HG03064 (cell line): ENCODE data around the gene SLC25A31.

Experiments
- ATAC-seq: cut with Tn5 transposase; IDR thresholded peaks from one replicate; pipeline ENCODE4 v1.9.1; 2021; ENCODE audit warnings: low read depth; ENCODE audit not compliant: unreplicated experiment

Gene SLC25A31

DNA sequence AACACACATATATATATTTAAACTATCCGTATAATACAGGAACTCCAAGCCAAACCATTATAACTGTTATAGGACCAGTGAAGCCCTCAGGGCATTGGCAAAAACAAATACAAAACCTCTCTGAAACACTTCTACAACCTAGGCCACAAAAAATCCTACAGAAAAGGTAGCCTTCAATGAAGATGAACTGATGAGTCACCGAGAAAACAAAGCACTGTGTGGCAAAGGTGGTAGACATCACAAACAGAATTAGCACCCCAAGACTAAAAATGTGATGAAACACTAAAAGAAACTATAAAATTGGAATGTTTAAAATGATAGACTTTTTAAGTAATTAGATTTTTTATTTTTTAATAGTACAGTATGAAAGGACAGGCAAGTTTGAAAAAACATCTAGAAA lies 46.4 kb downstream of the SLC25A31 start:
- ATAC-seq, result no peak

DNA sequence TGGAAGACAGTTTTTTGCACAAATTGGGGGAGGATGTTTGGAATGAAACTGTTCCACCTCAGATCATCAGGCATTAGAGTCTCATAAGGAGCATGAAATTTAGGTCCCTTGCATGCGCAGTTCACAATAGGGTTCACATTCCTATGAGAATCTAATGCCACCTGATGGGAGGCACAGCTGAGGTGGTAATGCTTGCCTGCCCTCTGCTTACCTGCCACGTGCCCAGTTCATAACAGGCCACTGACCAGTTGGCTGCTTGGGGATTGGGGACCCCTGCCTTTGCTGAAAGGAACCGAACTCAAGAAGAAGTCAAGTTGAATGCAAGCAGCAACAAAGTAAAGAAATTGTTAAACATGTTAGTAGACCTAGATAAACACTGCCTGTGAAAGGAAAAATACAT lies 47.3 kb downstream of the SLC25A31 start:
- ATAC-seq, result no peak

GRCh38 chr4:127778102-127778501 lies 47.9 kb downstream of the SLC25A31 start:
- no peak for ATAC-seq

DNA sequence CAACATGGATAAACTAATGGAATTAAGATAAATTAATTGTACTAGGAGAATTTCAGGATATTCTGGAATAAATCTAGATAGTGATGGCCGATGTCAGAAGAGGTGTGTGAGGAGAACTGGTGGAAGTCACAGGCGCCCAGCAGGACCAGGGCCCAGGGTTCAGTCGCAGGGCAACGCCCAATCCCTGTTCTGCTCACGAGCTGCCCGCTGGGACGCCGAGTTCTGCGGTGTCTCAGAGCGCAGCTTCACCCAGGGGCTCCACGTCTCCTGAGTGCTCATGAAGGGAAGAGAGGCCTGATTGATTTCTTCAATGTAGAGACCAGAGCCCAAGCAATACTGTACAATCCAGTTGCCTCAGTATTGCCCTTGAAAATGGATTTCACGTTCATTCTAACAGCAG lies 50.4 kb downstream of the SLC25A31 start:
- no peak for ATAC-seq

DNA sequence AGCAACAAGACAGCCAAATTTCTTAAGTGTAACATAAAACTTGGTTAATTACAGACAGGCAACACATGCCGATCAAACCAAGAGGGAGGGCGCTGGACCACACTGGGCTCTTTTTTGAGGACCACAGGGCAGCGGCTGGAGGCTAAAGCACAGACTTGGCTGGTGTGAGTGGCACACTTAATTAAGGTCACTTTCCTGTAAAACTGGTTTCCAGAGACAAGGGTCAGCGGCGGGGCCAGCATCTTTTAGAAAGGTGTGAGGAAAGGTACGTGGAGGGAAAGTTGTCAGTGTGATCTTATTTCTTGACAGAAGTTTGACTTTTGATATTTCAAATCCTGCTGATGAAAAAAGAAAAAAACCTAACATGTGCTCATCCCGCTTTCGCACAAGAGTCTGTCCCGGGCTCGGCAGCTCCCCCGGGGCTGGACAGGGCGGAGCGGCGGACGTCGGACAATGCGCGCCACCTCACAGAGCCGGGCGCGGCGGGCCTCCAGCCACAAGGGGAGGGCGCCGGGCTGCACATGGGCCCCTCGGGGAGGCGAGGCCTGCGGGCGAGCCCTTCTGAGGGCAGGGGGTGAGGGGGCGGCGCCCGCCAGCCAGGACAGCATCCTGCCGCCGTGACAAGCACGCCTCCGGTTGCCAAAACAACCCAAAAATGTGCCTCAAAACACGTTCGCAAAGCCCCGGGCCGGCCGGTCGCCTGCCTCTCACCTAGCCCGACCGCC lies 51.3 kb downstream of the SLC25A31 start:
- ATAC-seq, result peak; percentile 28

GRCh38 chr4:127782025-127782274 lies 51.8 kb downstream of the SLC25A31 start:
- ATAC-seq, result peak; percentile 74

DNA sequence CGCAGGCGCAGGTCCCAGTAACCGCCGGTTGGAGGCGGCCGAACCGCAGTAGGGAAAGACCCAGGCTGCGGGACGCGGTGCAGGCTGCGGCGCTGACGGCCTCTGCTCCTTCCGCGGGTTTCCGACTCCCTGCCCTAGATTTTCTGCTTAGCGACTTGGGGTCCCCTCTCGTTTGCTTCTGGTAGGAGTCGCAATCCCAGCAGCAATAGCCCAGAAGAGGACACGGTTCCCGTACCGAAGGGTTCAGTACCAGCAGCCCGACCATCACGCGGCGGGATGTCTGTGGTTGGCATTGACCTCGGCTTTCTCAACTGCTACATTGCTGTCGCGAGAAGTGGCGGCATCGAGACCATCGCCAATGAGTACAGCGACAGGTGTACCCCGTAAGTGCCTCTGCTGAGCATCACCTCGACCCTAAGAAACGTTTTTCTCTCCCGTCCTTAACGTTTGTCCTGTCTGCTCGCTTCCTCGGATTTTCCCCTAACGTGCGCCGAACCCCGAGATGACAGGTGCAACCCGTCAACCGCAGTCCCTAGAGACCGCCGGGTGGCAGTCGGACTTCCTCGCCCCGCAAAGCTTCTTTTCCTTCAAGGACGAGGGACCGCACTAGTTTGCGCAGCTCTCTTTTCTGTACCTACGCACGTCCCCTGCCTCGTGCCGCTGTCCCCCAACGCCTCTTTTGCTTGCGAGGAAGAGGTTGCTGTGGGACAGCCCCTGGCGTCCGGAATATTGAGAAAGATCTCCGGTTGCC lies 52.2 kb downstream of the SLC25A31 start, which contains the start of gene HSPA4L:
Gene HSPA4L (plus strand): TSS at position 48 of the 751 bp plus-strand sequence. CDS start 229 bp downstream, at position 277.
- peak; percentile 34 for ATAC-seq

GRCh38 chr4:127783026-127783769 lies 53.0 kb downstream of the SLC25A31 start:
- ATAC-seq, result peak; percentile 7

DNA sequence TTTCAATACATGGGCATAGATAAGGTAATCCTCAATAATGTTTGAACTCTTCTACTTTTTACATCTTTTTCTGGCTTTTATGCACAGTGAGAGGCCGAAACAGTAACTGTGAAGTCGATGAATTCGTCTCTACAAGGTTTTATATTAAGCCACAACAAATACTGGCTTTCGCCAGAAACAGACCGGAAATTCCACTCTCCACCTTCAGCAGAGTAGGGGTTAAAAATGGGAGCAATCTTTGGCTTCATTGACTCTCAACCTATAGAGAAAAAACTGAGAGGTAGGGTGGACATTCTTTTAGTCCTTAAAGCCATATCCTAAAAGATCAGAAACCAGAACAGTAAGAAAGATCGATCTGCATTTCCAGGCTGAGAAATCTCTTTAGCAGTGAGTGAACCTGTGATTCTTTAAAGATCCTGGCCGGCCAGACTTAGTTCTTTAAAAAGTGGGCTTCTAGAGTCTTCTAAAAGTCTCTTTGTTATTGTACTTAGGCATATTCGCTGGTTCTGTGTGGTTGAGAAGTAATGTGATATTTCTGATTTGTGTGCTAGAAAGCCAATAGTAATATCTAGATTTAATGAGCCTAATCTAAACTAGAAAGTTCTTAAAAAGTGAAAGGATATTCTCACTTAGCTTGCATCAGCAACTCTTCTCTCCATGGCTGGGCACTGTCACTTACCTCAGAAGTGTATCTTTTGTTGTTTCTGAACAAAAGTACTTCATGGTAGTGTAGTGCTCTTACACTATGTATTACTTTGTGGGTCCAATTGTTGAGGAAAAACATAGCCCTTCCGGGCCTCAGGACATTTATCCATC lies 54.0 kb downstream of the SLC25A31 start:
- no peak for ATAC-seq

- no peak for ATAC-seq
Measured at GRCh38 chr4:127788517-127788916, 58.3 kb downstream of the SLC25A31 start.

DNA sequence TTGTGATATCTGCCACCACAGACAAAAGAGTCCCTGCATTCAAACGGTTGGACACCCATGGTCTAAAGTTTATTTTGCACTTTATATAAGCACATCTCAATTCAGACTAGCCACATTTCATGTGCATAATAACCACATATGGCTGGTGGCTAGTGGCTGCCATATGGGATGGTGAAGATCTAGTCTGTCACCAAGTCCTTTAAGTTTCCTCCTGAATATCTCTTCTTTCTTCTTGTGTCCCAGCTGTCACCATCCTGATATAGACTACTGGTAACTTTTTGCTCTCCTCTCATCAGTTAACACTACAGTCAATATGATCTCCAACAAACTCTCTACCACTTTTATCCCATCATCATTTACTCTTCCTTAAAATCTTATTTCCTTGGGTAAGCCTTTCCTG lies 61.2 kb downstream of the SLC25A31 start:
- no peak for ATAC-seq

DNA sequence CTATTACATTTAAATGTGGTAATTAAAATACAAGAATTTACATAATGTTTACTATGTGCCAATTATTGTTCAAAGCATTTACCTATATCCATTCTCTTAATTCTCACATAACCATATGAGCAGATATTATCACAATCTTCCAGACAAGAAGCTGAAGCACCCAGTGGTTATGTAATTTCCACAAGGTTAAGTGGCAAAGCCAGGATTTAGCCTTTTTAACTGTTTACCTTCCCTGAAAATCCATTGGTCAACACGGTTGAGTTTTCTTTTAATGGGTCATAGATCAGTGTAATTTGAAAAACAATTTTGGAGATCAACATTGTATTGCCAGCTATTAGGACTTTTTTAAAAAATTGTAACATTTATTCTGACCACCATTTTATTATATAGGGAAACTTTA lies 63.3 kb downstream of the SLC25A31 start:
- no peak for ATAC-seq

- ATAC-seq, result no peak
Measured at GRCh38 chr4:127799711-127800110, 69.5 kb downstream of the SLC25A31 start.

DNA sequence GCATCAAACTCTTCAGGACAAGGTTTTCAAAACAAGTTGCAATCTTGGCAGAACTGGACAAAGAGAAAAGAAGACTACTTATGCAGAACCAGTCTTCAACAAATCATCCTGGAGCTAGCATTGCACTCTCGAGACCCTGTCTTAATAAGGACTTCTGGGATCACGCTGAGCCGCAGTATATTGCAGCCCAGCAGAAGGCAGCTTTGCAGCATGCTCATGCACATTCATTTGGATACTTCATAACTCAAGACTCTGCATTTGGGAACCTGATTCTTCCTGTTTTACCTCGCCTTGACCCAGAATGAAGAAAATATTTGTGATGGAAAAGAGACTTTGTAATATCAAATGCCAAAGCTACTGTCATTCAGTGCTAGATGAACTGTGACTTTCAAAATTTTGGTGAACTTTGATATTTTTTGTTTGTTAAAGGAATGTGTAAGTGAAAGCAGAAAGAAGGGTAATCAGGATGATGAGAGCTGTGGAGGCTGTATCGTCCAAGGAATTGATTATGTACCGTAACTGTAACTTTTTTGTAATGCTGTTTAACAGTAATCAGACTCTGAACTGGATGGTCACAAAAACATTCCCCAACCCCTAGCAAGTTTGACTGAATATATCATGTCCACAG lies 79.1 kb downstream of the SLC25A31 start:
- no peak for ATAC-seq

- ATAC-seq, result no peak
Measured at GRCh38 chr4:127810551-127810950, 80.4 kb downstream of the SLC25A31 start.

DNA sequence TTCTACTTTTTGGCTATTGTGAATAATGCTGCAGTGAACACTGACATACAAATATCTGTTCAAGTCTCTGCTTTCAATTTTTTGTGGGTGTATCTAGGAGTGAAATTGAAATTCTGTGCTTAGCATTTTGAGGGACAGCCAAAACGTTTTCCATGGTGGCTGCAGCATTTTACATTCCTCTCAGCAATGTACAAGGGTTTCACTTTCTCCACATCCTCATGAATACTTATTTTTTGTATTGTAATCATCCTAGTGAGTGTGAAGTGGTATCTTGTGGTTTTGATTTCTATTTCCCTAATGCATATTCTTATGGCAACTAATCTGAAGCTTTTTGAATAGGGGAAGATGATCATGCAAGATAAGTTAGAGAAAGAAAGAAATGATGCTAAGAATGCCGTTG lies 92.2 kb downstream of the SLC25A31 start:
- no peak for ATAC-seq
